A549 (cell line): ENCODE results near the gene ZNF638. TPM values are rescaled to one million over a fixed set of nuclear protein-coding genes. Genes with fewer than 3 reads are reported as not detected.

Experiments used
- ATAC-seq, 2 experiments: fragments of 200-7000 bp in 1 of 2; fragments of >200 bp in 1 of 2; cut with Nextera tagmentation in 1 of 2; cut with Tn5 transposase in 1 of 2; 3 replicates each; pipeline versions ENCODE4 v1.8.0 to v1.9.1; 2018 to 2020; ENCODE audit warnings: mild to moderate bottlenecking in 1 of 2, moderate library complexity in 1 of 2
- CTCF ChIA-PET: fragments of 300-600 bp; sonication (Branson Sonifier 250); formaldehyde crosslinking; extraction: SDS; loops from one replicate; lab custom pipeline; 2021; ENCODE audit warnings: antibody characterized with exemption, inconsistent platforms; lab: Yijun Ruan, JAX
- POLR2A ChIA-PET: fragments of 350-600 bp; formaldehyde crosslinking; extraction: SDS; loops from one replicate; lab custom pipeline; 2021; ENCODE audit warnings: antibody characterized with exemption, inconsistent platforms; lab: Yijun Ruan, JAX
- DNase-seq, 2 experiments: peaks; one replicate each; pipeline versions ENCODE4 v3.0.0 to v3.0.0-alpha.2; 2011 to 2016; ENCODE audit warnings: low read depth in 1 of 2, low spot score in 1 of 2
- FAIRE-seq: peaks from 2 replicates; lab custom pipeline; 2011; peaks lifted over from hg19 to GRCh38; lab: Jason Lieb, UNC
- H3K27ac ChIP-seq, 2 experiments: fragments of >200 bp; sonication (Bioruptor Twin); formaldehyde crosslinking; 3 replicates each; pipeline ENCODE4 v1.5.1; 2016 to 2017
- H3K4me1 ChIP-seq: fragments of >200 bp; sonication (Bioruptor Twin); formaldehyde crosslinking; 3 replicates; pipeline ENCODE4 v1.6.1; 2016
- H3K4me2 ChIP-seq: fragments of >200 bp; sonication (Bioruptor Twin); formaldehyde crosslinking; 3 replicates; pipeline ENCODE4 v1.6.1; 2016
- H3K4me3 ChIP-seq: fragments of >200 bp; sonication (Bioruptor Twin); formaldehyde crosslinking; 3 replicates; pipeline ENCODE4 v1.5.1; 2016
- H3K9me3 ChIP-seq: fragments of >200 bp; sonication (Bioruptor Twin); formaldehyde crosslinking; 3 replicates; pipeline ENCODE4 v1.6.1; 2016
- CBX8 ChIP-seq: fragments of 200-600 bp; sonication (generic); IDR thresholded peaks from 2 replicates; pipeline ENCODE4 v1.6.1; 2016
- CEBPB ChIP-seq, 2 experiments: fragments of >200 bp in 1 of 2; sonication (Bioruptor Twin) in 1 of 2; formaldehyde crosslinking in 1 of 2; IDR thresholded peaks; 2 replicates each; pipeline ENCODE4 v1.6.1; 2012 to 2016
- CHD4 ChIP-seq: fragments of 200-600 bp; sonication (generic); IDR thresholded peaks from 2 replicates; pipeline ENCODE4 v1.6.1; 2016; ENCODE audit warnings: antibody characterized with exemption, mild to moderate bottlenecking, borderline replicate concordance
- CTCF ChIP-seq: fragments of >200 bp; sonication (Bioruptor Twin); formaldehyde crosslinking; IDR thresholded peaks from 3 replicates; pipeline ENCODE4 v1.5.1; 2016
- E2F6 ChIP-seq: IDR thresholded peaks from 2 replicates; pipeline ENCODE4 v1.6.1; 2012; ENCODE audit warnings: low read depth, borderline replicate concordance
- ESRRA ChIP-seq: fragments of 150-350 bp; IDR thresholded peaks from 2 replicates; pipeline ENCODE4 v1.6.1; 2014; ENCODE audit warnings: mild to moderate bottlenecking, low read length, borderline replicate concordance
- GATA3 ChIP-seq: IDR thresholded peaks from 2 replicates; pipeline ENCODE4 v1.6.1; 2012; ENCODE audit warnings: borderline replicate concordance
- HEYL ChIP-seq: fragments of 250-450 bp; sonication (Bioruptor Pico); IDR thresholded peaks from 2 replicates; pipeline ENCODE4 v1.8.0; 2021; ENCODE audit warnings: mild to moderate bottlenecking, moderate library complexity
- HMGXB4 ChIP-seq: fragments of 250-450 bp; sonication (Bioruptor Pico); IDR thresholded peaks from 2 replicates; pipeline ENCODE4 v1.5.0; 2021; ENCODE audit warnings: mild to moderate bottlenecking, moderate library complexity, borderline replicate concordance
- MYC ChIP-seq: IDR thresholded peaks from 2 replicates; pipeline ENCODE4 v1.6.1; 2012; ENCODE audit warnings: mild to moderate bottlenecking, inconsistent platforms, low read length, improper control_type of control experiment, borderline replicate concordance
- NPAS2 ChIP-seq: fragments of 250-450 bp; sonication (Bioruptor Pico); IDR thresholded peaks from 2 replicates; pipeline ENCODE4 v1.8.0; 2022; ENCODE audit warnings: mild to moderate bottlenecking, moderate library complexity, borderline replicate concordance
- SMC3 ChIP-seq: fragments of >200 bp; sonication (Bioruptor Twin); formaldehyde crosslinking; IDR thresholded peaks from 3 replicates; pipeline ENCODE4 v1.6.1; 2018; ENCODE audit warnings: inconsistent platforms
- SREBF2 ChIP-seq: fragments of 450-650 bp; IDR thresholded peaks from 2 replicates; pipeline ENCODE4 v1.6.1; 2014; ENCODE audit warnings: mild to moderate bottlenecking, moderate library complexity
- WGBS: methylation state at CpG from one replicate; pipeline ENCODE4 v1.1.6; 2017; ENCODE audit errors: missing lambda C conversion rate; 5-methylcytosine and 5-hydroxymethylcytosine counted together
- polyA plus RNA-seq, 4 experiments: library from polyadenylated mRNA; depleted of rRNA in 3 of 4; stranded (reverse); fragments of >200 nt; fragmentation: RNase III in 1 of 4; extraction: RNeasy Plus Mini Kit Qiagen cat#74134 plus additional on column Dnase treatment in 1 of 4; gene quantifications; 2 replicates in 3 of 4; 3 replicates in 1 of 4; pipeline ENCODE4 v1.2.3, GENCODE V29; 2011 to 2017
- TF ChIP-seq, protein P1 (sequence below): fragments of >200 bp; sonication (Bioruptor Twin); formaldehyde crosslinking; IDR thresholded peaks from 2 replicates; pipeline ENCODE4 v1.6.1; 2016
- TF ChIP-seq, protein P2 (sequence below): fragments of 200-600 bp; sonication (generic); IDR thresholded peaks from 2 replicates; pipeline ENCODE4 v1.6.1; 2016; ENCODE audit warnings: antibody characterized with exemption, mild to moderate bottlenecking, moderate library complexity

ZNF638 gene
- polyA plus RNA-seq, 2 of the 4 experiments (the other 2 are of a cell fraction), result 74.2 to 160 TPM

DNA sequence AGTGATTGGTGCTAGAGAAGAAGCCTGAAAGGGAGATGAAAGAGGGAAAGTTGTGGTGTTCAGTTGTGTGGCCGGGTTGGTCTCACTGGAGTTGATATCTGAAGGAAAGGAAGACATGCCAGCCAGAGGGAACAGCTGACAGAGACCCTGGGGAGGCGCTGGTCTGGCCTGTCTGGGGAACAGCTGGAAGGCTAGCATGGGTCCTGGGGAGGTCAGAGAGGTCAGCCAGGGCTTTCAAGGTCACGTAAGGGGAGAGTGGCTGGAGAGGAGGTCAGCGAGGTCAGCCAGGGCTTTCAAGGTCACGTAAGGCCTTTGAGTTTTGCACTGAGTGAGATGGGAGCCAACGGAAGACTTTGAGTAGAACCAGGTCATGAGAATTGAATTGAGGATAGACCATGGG is 132.8 kb downstream of the ZNF638 start:
- WGBS, result 57% methylated on average over 6 of the region's 6 CpGs
- no peak for ATAC-seq
- H3K4me1 ChIP-seq, result no peaks in the 10 kb centered on the region
- no peak for DNase-seq
- H3K4me2 ChIP-seq, result no peak overlapping the region
- TF ChIP-seq CEBPB (IDR thresholded peaks at IDR 0.05) (no peak), SMC3 (no peak)
- TF ChIP-seq, protein P1, sequence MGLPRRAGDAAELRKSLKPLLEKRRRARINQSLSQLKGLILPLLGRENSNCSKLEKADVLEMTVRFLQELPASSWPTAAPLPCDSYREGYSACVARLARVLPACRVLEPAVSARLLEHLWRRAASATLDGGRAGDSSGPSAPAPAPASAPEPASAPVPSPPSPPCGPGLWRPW, result no peak
- no peak overlapping the region for H3K4me3 ChIP-seq
- ChIA-PET CTCF (interaction anchor here (1.1 to 14.8 kb wide), 6 partner anchors 10 to 593 kb away, joined by 3 to 311 read pairs (median 22); no protein-coding TSS in a partner anchor), POLR2A (no interaction called here)
- no peaks in the 10 kb centered on the region for H3K9me3 ChIP-seq
- no peak for FAIRE-seq
- no peak overlapping the region for H3K27ac ChIP-seq

GRCh38 chr2:71465356-71465755 is 133.8 kb downstream of the ZNF638 start:
- Histone ChIP-seq H3K4me1 (no peaks in the 10 kb centered on the region), H3K4me3 (no peak overlapping the region; the same call in 2 of the 3 replicates)
- ChIA-PET POLR2A (no interaction called here), CTCF (interaction anchor here (5.1 to 14.8 kb wide), 3 partner anchors 9 to 43 kb away, joined by 25 to 311 read pairs (median 95); no protein-coding TSS in a partner anchor)
- WGBS, result 79% methylated on average over 11 of the region's 11 CpGs
- no peak for ATAC-seq
- TF ChIP-seq CHD4 (no peak), CBX8 (no peak), HMGXB4 (CRISPR knock-in tag) (no peak), ESRRA (no peak), NPAS2 (CRISPR knock-in tag) (no peak), CTCF (no peak), CEBPB (IDR thresholded peaks at IDR 0.05) (no peak), MYC (no peak), GATA3 (no peak), SREBF2 (no peak), HEYL (no peak), E2F6 (no peak)
- TF ChIP-seq, protein P2, sequence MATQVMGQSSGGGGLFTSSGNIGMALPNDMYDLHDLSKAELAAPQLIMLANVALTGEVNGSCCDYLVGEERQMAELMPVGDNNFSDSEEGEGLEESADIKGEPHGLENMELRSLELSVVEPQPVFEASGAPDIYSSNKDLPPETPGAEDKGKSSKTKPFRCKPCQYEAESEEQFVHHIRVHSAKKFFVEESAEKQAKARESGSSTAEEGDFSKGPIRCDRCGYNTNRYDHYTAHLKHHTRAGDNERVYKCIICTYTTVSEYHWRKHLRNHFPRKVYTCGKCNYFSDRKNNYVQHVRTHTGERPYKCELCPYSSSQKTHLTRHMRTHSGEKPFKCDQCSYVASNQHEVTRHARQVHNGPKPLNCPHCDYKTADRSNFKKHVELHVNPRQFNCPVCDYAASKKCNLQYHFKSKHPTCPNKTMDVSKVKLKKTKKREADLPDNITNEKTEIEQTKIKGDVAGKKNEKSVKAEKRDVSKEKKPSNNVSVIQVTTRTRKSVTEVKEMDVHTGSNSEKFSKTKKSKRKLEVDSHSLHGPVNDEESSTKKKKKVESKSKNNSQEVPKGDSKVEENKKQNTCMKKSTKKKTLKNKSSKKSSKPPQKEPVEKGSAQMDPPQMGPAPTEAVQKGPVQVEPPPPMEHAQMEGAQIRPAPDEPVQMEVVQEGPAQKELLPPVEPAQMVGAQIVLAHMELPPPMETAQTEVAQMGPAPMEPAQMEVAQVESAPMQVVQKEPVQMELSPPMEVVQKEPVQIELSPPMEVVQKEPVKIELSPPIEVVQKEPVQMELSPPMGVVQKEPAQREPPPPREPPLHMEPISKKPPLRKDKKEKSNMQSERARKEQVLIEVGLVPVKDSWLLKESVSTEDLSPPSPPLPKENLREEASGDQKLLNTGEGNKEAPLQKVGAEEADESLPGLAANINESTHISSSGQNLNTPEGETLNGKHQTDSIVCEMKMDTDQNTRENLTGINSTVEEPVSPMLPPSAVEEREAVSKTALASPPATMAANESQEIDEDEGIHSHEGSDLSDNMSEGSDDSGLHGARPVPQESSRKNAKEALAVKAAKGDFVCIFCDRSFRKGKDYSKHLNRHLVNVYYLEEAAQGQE, result no peak
- TF ChIP-seq, all 56 proteins: peak for 0
- no peak overlapping the region for H3K4me2 ChIP-seq
- H3K9me3 ChIP-seq, result no peaks in the 10 kb centered on the region
- H3K27ac ChIP-seq, result no peak overlapping the region
- no peak for FAIRE-seq
- no peak for DNase-seq
